Measurements from ENCODE around the gene HDAC11. TPM values are rescaled to one million over a fixed set of nuclear protein-coding genes. Genes with fewer than 3 reads are reported as not detected.

HDAC11 gene
- total RNA-seq, 2 experiments from 2014 or later, result 0.74 to 1.1 TPM

- Histone ChIP-seq H2AFZ (ENCODE audit: low read length) (no peak overlapping the region), H3K4me3 (ENCODE audit: low read depth, low read length, poor library complexity, severe bottlenecking) (no peak overlapping the region), H3K79me2 (ENCODE audit: insufficient read depth, low read depth, low read length) (no peaks in the 10 kb centered on the region), H3K9me3 (ENCODE audit: low read length) (no peaks in the 10 kb centered on the region), H4K20me1 (ENCODE audit: insufficient read depth, low read length) (no peaks in the 10 kb centered on the region), H3K36me3 (ENCODE audit: insufficient read depth, low read length) (no peaks in the 10 kb centered on the region), H3K4me2 (ENCODE audit: low read length) (no peak overlapping the region), H3K9me2 (ENCODE audit: insufficient read depth, low read length) (no peaks in the 10 kb centered on the region), H3K27ac (ENCODE audit: low read depth, low read length, poor library complexity, severe bottlenecking) (no peak overlapping the region), H3K4me1 (ENCODE audit: insufficient read depth, low read length, poor library complexity, severe bottlenecking) (no peaks in the 10 kb centered on the region)
- ChIA-PET POLR2A (no interaction called here), CTCF (ENCODE audit: unreplicated experiment) (interaction anchor here (0.6 kb wide), 1 partner anchor 1850 kb away, joined by 3 read pairs; no protein-coding TSS in a partner anchor)
- BruUV-seq (replicated peaks), result no TSS peak
- TF ChIP-seq CTCF (conservative IDR thresholded peaks at IDR 0.05; ENCODE audit: low read length) (no peak), EZH2phosphoT487 (IDR thresholded peaks at IDR 0.05; ENCODE audit: borderline replicate concordance, low read depth, low read length) (no peak)
- intact Hi-C loops (cut with micrococcal nuclease; ENCODE audit: unreplicated experiment), result no loop called here
- no peak for DNase-seq (ENCODE audit: low spot score)
Measured at GRCh38 chr3:13492976-13493866, 13.1 kb downstream of the HDAC11 start.

GRCh38 chr3:13493867-13494441 is 13.8 kb downstream of the HDAC11 start:
- no TSS peak for BruUV-seq (replicated peaks)
- Histone ChIP-seq H3K4me3 (ENCODE audit: low read depth, low read length, poor library complexity, severe bottlenecking) (no peak overlapping the region), H3K36me3 (ENCODE audit: insufficient read depth, low read length) (no peaks in the 10 kb centered on the region), H2AFZ (ENCODE audit: low read length) (no peak overlapping the region), H3K9me2 (ENCODE audit: insufficient read depth, low read length) (no peaks in the 10 kb centered on the region), H3K79me2 (ENCODE audit: insufficient read depth, low read depth, low read length) (no peaks in the 10 kb centered on the region), H3K4me1 (ENCODE audit: insufficient read depth, low read length, poor library complexity, severe bottlenecking) (no peaks in the 10 kb centered on the region), H3K27ac (ENCODE audit: low read depth, low read length, poor library complexity, severe bottlenecking) (no peak overlapping the region), H4K20me1 (ENCODE audit: insufficient read depth, low read length) (no peaks in the 10 kb centered on the region), H3K4me2 (ENCODE audit: low read length) (no peak overlapping the region), H3K9me3 (ENCODE audit: low read length) (no peaks in the 10 kb centered on the region)
- CTCF ChIA-PET (ENCODE audit: unreplicated experiment), result no interaction called here
- intact Hi-C loops (cut with micrococcal nuclease; ENCODE audit: unreplicated experiment), result no loop called here
- POLR2A ChIA-PET, result no interaction called here
- no peak for TF ChIP-seq EZH2phosphoT487 (IDR thresholded peaks at IDR 0.05; ENCODE audit: borderline replicate concordance, low read depth, low read length)
- no peak for DNase-seq (ENCODE audit: low spot score)

GRCh38 chr3:13494463-13495350 is 14.6 kb downstream of the HDAC11 start:
- Histone ChIP-seq H4K20me1 (ENCODE audit: insufficient read depth, low read length) (no peaks in the 10 kb centered on the region), H2AFZ (ENCODE audit: low read length) (no peak overlapping the region), H3K79me2 (ENCODE audit: insufficient read depth, low read depth, low read length) (no peaks in the 10 kb centered on the region), H3K4me2 (ENCODE audit: low read length) (no peak overlapping the region), H3K36me3 (ENCODE audit: insufficient read depth, low read length) (no peaks in the 10 kb centered on the region), H3K27ac (ENCODE audit: low read depth, low read length, poor library complexity, severe bottlenecking) (no peak overlapping the region), H3K4me3 (ENCODE audit: low read depth, low read length, poor library complexity, severe bottlenecking) (no peak overlapping the region), H3K4me1 (ENCODE audit: insufficient read depth, low read length, poor library complexity, severe bottlenecking) (no peaks in the 10 kb centered on the region), H3K9me3 (ENCODE audit: low read length) (no peaks in the 10 kb centered on the region), H3K9me2 (ENCODE audit: insufficient read depth, low read length) (no peaks in the 10 kb centered on the region)
- ChIA-PET POLR2A (no interaction called here), CTCF (ENCODE audit: unreplicated experiment) (interaction anchor here (0.5 to 0.6 kb wide), 3 partner anchors 25 to 609 kb away, joined by 3 to 5 read pairs (median 4); no protein-coding TSS in a partner anchor)
- intact Hi-C loops (cut with micrococcal nuclease; ENCODE audit: unreplicated experiment), result no loop called here
- TF ChIP-seq EZH2phosphoT487 (IDR thresholded peaks at IDR 0.05; ENCODE audit: borderline replicate concordance, low read depth, low read length), result no peak
- TF ChIP-seq CTCF (conservative IDR thresholded peaks at IDR 0.05; ENCODE audit: low read length), result peak; percentile 79
- no TSS peak for BruUV-seq (replicated peaks)
- DNase-seq (ENCODE audit: low spot score), result peak; percentile 57

Measured in OCI-LY7 (cell line).